Measurements from ENCODE around the gene YPEL2. TPM values are rescaled to one million over a fixed set of nuclear protein-coding genes. Genes with fewer than 3 reads are reported as not detected.
A peak's percentile ranks its signal among the peaks of the same experiment; 100 is the strongest.

YPEL2 gene
- total RNA-seq, 2 donors from 2014 or later, result 22.8 to 27.7 TPM

DNA sequence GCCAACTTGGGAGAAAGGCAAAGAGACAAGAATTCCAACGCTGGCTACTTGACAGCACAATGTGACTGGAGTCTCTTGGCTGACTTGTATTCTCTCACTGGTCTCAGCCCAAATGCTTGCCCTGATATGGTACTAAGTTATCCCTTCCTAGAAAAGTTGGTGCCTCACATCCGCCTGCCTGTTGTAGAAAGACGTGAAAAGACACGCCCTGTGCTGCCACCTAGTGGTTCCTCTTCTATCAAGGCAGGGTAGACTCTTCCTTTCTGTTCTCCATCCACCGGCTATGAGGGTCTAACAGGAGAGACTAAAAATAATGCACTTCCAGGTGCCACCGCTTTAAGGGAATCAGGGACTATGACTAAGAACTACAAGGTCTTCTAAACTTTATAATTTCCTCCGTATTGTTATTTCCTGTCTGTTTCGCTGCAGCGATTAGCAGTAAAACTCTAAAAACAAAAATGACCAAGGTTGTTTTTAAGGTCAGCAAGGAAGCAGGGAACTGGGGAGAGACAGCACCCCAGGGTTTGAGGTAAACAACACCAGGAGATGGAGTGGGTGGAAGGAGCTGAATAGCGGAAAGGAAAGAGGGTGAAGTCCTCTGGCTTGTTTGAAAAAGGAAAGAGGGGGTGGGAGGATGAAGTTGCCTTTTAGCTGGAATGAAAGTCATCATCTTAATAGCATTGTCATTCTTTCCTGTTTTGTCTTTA lies 109.5 kb downstream of the YPEL2 start:
- TF ChIP-seq, protein P1, sequence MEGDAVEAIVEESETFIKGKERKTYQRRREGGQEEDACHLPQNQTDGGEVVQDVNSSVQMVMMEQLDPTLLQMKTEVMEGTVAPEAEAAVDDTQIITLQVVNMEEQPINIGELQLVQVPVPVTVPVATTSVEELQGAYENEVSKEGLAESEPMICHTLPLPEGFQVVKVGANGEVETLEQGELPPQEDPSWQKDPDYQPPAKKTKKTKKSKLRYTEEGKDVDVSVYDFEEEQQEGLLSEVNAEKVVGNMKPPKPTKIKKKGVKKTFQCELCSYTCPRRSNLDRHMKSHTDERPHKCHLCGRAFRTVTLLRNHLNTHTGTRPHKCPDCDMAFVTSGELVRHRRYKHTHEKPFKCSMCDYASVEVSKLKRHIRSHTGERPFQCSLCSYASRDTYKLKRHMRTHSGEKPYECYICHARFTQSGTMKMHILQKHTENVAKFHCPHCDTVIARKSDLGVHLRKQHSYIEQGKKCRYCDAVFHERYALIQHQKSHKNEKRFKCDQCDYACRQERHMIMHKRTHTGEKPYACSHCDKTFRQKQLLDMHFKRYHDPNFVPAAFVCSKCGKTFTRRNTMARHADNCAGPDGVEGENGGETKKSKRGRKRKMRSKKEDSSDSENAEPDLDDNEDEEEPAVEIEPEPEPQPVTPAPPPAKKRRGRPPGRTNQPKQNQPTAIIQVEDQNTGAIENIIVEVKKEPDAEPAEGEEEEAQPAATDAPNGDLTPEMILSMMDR (conservative IDR thresholded peaks at IDR 0.05), result peak; percentile 92
- H3K27ac ChIP-seq (ENCODE audit: low read depth, low read length), result no peak overlapping the region
- no peaks in the 10 kb centered on the region for H3K27me3 Mint-ChIP-seq (ENCODE audit: insufficient read depth)
- H3K4me3 Mint-ChIP-seq, result no peak overlapping the region
- no peaks in the 10 kb centered on the region for H3K36me3 Mint-ChIP-seq (ENCODE audit: low read depth)
- H3K36me3 ChIP-seq (ENCODE audit: control insufficient read depth, insufficient read depth, low read length), result no peaks in the 10 kb centered on the region
- no peaks in the 10 kb centered on the region for H3K9me3 ChIP-seq (ENCODE audit: control insufficient read depth, low read length)
- no peak overlapping the region for H3K4me3 ChIP-seq (ENCODE audit: low read length)
- 19 to 22% methylated on average over 10 of the region's 10 CpGs for WGBS, 2 experiments (ENCODE audit: insufficient coverage in 1 of 2, insufficient read length in 1 of 2)
- DNase-seq, result peak; percentile 99
- peaks cover 21% of the 10 kb centered on the region for H3K4me1 ChIP-seq (ENCODE audit: control insufficient read depth, insufficient read depth, low read length)
- no peak overlapping the region for H3K27ac Mint-ChIP-seq
- no peak overlapping the region for H3K9ac ChIP-seq (ENCODE audit: extremely low read depth, low read length, poor library complexity, severe bottlenecking)
- peaks cover 34% of the 10 kb centered on the region for H3K4me1 Mint-ChIP-seq
- no peaks in the 10 kb centered on the region for H3K27me3 ChIP-seq (ENCODE audit: control insufficient read depth, insufficient read depth, low read length, poor library complexity, severe bottlenecking)
- H3K9me3 Mint-ChIP-seq, result no peaks in the 10 kb centered on the region

DNA sequence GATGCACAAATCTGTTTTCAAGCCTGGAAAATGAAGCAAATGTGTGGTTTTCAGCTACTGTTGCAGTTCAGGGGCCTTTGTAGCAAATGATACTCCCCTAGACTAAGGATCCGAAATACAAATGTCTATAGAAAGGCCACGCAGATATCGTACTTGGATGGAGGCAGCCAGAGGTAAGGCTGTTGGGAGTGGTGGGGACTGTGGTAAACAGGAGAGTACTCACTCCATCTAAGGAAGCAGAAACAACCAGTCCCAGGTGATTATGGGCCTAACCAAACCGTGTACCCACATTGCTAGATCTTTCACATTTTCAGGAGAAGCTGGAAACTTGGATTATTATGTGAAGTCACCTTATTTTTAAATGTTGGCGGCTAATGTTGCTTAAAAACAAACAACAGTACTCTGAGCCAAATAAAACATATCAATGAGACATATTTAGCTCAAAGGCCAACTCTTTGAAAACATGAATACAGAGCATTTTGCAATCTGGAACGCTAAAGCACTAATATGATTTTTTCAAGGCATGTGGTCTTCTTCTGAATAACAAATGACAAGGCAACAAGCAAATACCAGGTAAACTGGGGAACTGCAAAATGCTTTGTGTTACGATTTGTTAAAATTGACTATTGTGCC lies 110.1 kb downstream of the YPEL2 start:
- Histone ChIP-seq H3K9ac (ENCODE audit: extremely low read depth, low read length, poor library complexity, severe bottlenecking) (no peak overlapping the region), H3K4me1 (ENCODE audit: control insufficient read depth, insufficient read depth, low read length) (peaks cover 21% of the 10 kb centered on the region), H3K27me3 (ENCODE audit: control insufficient read depth, insufficient read depth, low read length, poor library complexity, severe bottlenecking) (no peaks in the 10 kb centered on the region), H3K4me3 (ENCODE audit: low read length) (no peak overlapping the region), H3K36me3 (ENCODE audit: control insufficient read depth, insufficient read depth, low read length) (no peaks in the 10 kb centered on the region), H3K9me3 (ENCODE audit: control insufficient read depth, low read length) (no peaks in the 10 kb centered on the region), H3K27ac (ENCODE audit: low read depth, low read length) (no peak overlapping the region)
- Mint-ChIP-seq H3K9me3 (no peaks in the 10 kb centered on the region), H3K27me3 (ENCODE audit: insufficient read depth) (no peaks in the 10 kb centered on the region), H3K4me3 (no peak overlapping the region), H3K36me3 (ENCODE audit: low read depth) (no peaks in the 10 kb centered on the region), H3K4me1 (peaks cover 34% of the 10 kb centered on the region), H3K27ac (no peak overlapping the region)
- DNase-seq, result no peak
- TF ChIP-seq, protein P1 (conservative IDR thresholded peaks at IDR 0.05), result no peak
- 92 to 97% methylated on average over 5 to 7 of the region's 7 CpGs for WGBS, 2 experiments (ENCODE audit: insufficient coverage in 1 of 2, insufficient read length in 1 of 2)

DNA sequence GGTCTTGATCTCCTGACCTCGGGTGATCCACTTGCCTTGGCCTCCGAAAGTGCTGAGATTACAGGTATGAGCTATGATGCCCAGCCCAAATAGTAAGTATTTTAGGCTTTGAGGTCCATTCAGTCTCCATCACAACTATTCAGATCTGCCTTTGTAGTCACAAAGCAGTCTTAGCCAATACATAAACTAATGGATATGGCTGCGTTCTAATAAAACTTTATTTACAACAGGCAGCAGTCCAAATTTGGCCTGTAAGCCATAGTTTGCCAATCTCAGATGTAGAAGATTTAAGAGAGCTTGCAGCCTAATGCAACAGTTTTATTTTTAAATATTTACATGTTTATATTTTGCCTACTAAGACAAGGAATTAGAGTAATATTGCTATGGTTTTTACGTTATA lies 111.7 kb downstream of the YPEL2 start:
- no peak overlapping the region for H3K9ac ChIP-seq (ENCODE audit: extremely low read depth, low read length, poor library complexity, severe bottlenecking)
- no peak overlapping the region for H3K4me3 Mint-ChIP-seq

More for the DNA sequence above, 111.7 kb downstream of the YPEL2 start:
- Mint-ChIP-seq H3K4me1 (peaks cover 22% of the 10 kb centered on the region), H3K27me3 (ENCODE audit: insufficient read depth) (no peaks in the 10 kb centered on the region), H3K9me3 (no peaks in the 10 kb centered on the region), H3K27ac (no peak overlapping the region), H3K36me3 (ENCODE audit: low read depth) (no peaks in the 10 kb centered on the region)
- TF ChIP-seq, protein P1 (conservative IDR thresholded peaks at IDR 0.05), result no peak
- no peaks in the 10 kb centered on the region for H3K9me3 ChIP-seq (ENCODE audit: control insufficient read depth, low read length)
- H3K27ac ChIP-seq (ENCODE audit: low read depth, low read length), result no peak overlapping the region
- no peak overlapping the region for H3K4me3 ChIP-seq (ENCODE audit: low read length)
- no peaks in the 10 kb centered on the region for H3K36me3 ChIP-seq (ENCODE audit: control insufficient read depth, insufficient read depth, low read length)
- H3K27me3 ChIP-seq (ENCODE audit: control insufficient read depth, insufficient read depth, low read length, poor library complexity, severe bottlenecking), result no peaks in the 10 kb centered on the region
- no peak for DNase-seq
- peaks cover 10% of the 10 kb centered on the region for H3K4me1 ChIP-seq (ENCODE audit: control insufficient read depth, insufficient read depth, low read length)
- WGBS, 2 experiments (ENCODE audit: insufficient coverage in 1 of 2, insufficient read length in 1 of 2), result 92 to 95% methylated on average over 2 to 4 of the region's 4 CpGs

Small RNA genes lying within 50 kb of the gene (microRNA-seq; reads per million reads assigned to microRNA genes)
- not detected for gene MIR4729 (ENCODE audit: borderline microRNAs expressed)

Other genes with a start within 250 kb of the YPEL2 start
- 10 to 100 TPM; 43.6 to 64.6 TPM for gene TRIM37, start 224.8 kb upstream of the YPEL2 start, total RNA-seq
- gene SKA2, start 176.5 kb upstream of the YPEL2 start, total RNA-seq, result 10 to 100 TPM; 62.4 to 67.3 TPM
- 10 to 100 TPM; 52.5 to 58.5 TPM for gene PRR11, start 175.9 kb upstream of the YPEL2 start, total RNA-seq
- gene SMG8, start 121.6 kb upstream of the YPEL2 start, total RNA-seq, result 10 to 100 TPM; 22.5 to 24.0 TPM
- 10 to 100 TPM; 23.2 to 42.1 TPM for gene GDPD1, start 111.1 kb upstream of the YPEL2 start, total RNA-seq
- 10 to 100 TPM; 32.7 to 36.2 TPM for gene DHX40, start 234.0 kb downstream of the YPEL2 start, total RNA-seq